ENCODE results near the gene TPP1. TPM values are rescaled to one million over a fixed set of nuclear protein-coding genes. Genes with fewer than 3 reads are reported as not detected.

Gene TPP1
- polyA plus RNA-seq, 1 donor (not counting 4 experiments of a cell fraction or from before 2014, with no cell fraction given): 55.3 TPM

- dilution Hi-C loops (cut with MboI; ENCODE audit: extremely low pct_ligation_motif_present, low sequenced_read_pairs): no loop called here
- H3K9ac ChIP-seq (ENCODE audit: control insufficient read depth, extremely low read depth, insufficient read depth, low read length): no peak overlapping the region
- no peaks in the 10 kb centered on the region for H4K20me1 ChIP-seq (ENCODE audit: control insufficient read depth, extremely low read depth, insufficient read depth, low read length)
- no peak for FAIRE-seq
- no peak overlapping the region for H3K27ac ChIP-seq (ENCODE audit: control insufficient read depth, insufficient read depth, low read length)
- H3K4me2 ChIP-seq (ENCODE audit: control insufficient read depth, extremely low read depth, insufficient read depth, low read depth, low read length): no peak overlapping the region
- no peaks in the 10 kb centered on the region for H3K79me2 ChIP-seq (ENCODE audit: control insufficient read depth, insufficient read depth, low read length)
- H3K9me1 ChIP-seq (ENCODE audit: control insufficient read depth, extremely low read depth, insufficient read depth, low read length): no peaks in the 10 kb centered on the region
- no peak overlapping the region for H3K4me3 ChIP-seq (ENCODE audit: control insufficient read depth in 2 of 3, extremely low read depth in 1 of 3, insufficient read depth in 2 of 3, low read depth in 1 of 3, low read length in 3 of 3)
- H2AFZ ChIP-seq (ENCODE audit: control insufficient read depth, low read length): no peak overlapping the region
- TF ChIP-seq CTCF (optimal IDR thresholded peaks at IDR 0.05 in 1 of 3, IDR thresholded peaks at IDR 0.05 in 1 of 3, conservative IDR thresholded peaks at IDR 0.05 in 1 of 3; ENCODE audit: extremely low read depth in 1 of 3, insufficient read depth in 2 of 3, low read length in 3 of 3) (no peak), EZH2 (IDR thresholded peaks at IDR 0.05; ENCODE audit: low read length) (no peak)
- H3K9me3 ChIP-seq (ENCODE audit: control insufficient read depth, low read depth, low read length): no peaks in the 10 kb centered on the region
- H3K36me3 ChIP-seq (ENCODE audit: control insufficient read depth in 2 of 2, extremely low read depth in 1 of 2, insufficient read depth in 2 of 2, low read length in 2 of 2): no peaks in the 10 kb centered on the region
- no peaks in the 10 kb centered on the region for H3K4me1 ChIP-seq (ENCODE audit: control insufficient read depth, extremely low read depth, insufficient read depth, low read length)
- H3K27me3 ChIP-seq (ENCODE audit: control insufficient read depth, extremely low read depth, insufficient read depth, low read length): no peaks in the 10 kb centered on the region
- DNase-seq (ENCODE audit: low read depth, low spot score): no peak
Observed at GRCh38 chr11:6640036-6640984, 21.1 kb upstream of the TPP1 start.

GRCh38 chr11:6638429-6638828, 19.2 kb upstream of the TPP1 start:
- Histone ChIP-seq H4K20me1 (ENCODE audit: control insufficient read depth, extremely low read depth, insufficient read depth, low read length) (no peaks in the 10 kb centered on the region), H3K9me1 (ENCODE audit: control insufficient read depth, extremely low read depth, insufficient read depth, low read length) (no peaks in the 10 kb centered on the region), H3K4me2 (ENCODE audit: control insufficient read depth, extremely low read depth, insufficient read depth, low read depth, low read length) (no peak overlapping the region), H3K4me1 (ENCODE audit: control insufficient read depth, extremely low read depth, insufficient read depth, low read length) (no peaks in the 10 kb centered on the region), H3K9me3 (ENCODE audit: control insufficient read depth, low read depth, low read length) (no peaks in the 10 kb centered on the region), H3K79me2 (ENCODE audit: control insufficient read depth, insufficient read depth, low read length) (no peaks in the 10 kb centered on the region), H2AFZ (ENCODE audit: control insufficient read depth, low read length) (no peak overlapping the region), H3K27ac (ENCODE audit: control insufficient read depth, insufficient read depth, low read length) (no peak overlapping the region), H3K27me3 (ENCODE audit: control insufficient read depth, extremely low read depth, insufficient read depth, low read length) (no peaks in the 10 kb centered on the region), H3K36me3 (ENCODE audit: control insufficient read depth in 2 of 2, extremely low read depth in 1 of 2, insufficient read depth in 2 of 2, low read length in 2 of 2) (no peaks in the 10 kb centered on the region), H3K9ac (ENCODE audit: control insufficient read depth, extremely low read depth, insufficient read depth, low read length) (no peak overlapping the region), H3K4me3 (ENCODE audit: control insufficient read depth in 2 of 3, extremely low read depth in 1 of 3, insufficient read depth in 2 of 3, low read depth in 1 of 3, low read length in 3 of 3) (no peak overlapping the region)
- DNase-seq (ENCODE audit: low read depth, low spot score): no peak
- FAIRE-seq: no peak
- TF ChIP-seq EZH2 (IDR thresholded peaks at IDR 0.05; ENCODE audit: low read length): no peak
- TF ChIP-seq CTCF (optimal IDR thresholded peaks at IDR 0.05 in 1 of 3, IDR thresholded peaks at IDR 0.05 in 1 of 3, conservative IDR thresholded peaks at IDR 0.05 in 1 of 3; ENCODE audit: extremely low read depth in 1 of 3, insufficient read depth in 2 of 3, low read length in 3 of 3): peak in 1 of 3 experiments; percentile 9
- dilution Hi-C loops (cut with MboI; ENCODE audit: extremely low pct_ligation_motif_present, low sequenced_read_pairs): no loop called here

Data from keratinocyte (primary cell).